Tibial artery (tissue), 4 donors: ENCODE results near the gene RAD51B.
"Not testable (repeated sequence)": the region's sequence is repeated elsewhere in the genome, so short reads cannot be mapped to it uniquely, and the experiment has no call there.

Source experiments
- DNase-seq, 2 donors: peaks; one replicate each; pipeline ENCODE4 v3.0.0-alpha.2; 2019
- H3K27ac ChIP-seq, 2 donors: fragments of 200-600 bp; sonication (generic) in 1 of 2; 1 replicate in 1 of 2; 2 replicates in 1 of 2; pipeline ENCODE4 v1.5.1; 2018 to 2019; ENCODE audit warnings: mild to moderate bottlenecking in 1 of 2
- H3K27me3 ChIP-seq, 2 donors: fragments of 200-600 bp; sonication (generic) in 1 of 2; one replicate each; pipeline versions ENCODE4 v1.5.1 to v1.6.0; 2016 to 2019
- H3K36me3 ChIP-seq, 3 donors: fragments of 200-600 bp; sonication (generic) in 2 of 3; one replicate each; pipeline ENCODE4 v1.5.1; 2016 to 2019; ENCODE audit warnings: mild to moderate bottlenecking in 2 of 3
- H3K4me1 ChIP-seq, 4 donors: fragments of 200-600 bp; sonication (generic) in 2 of 4; 1 replicate in 3 of 4; 2 replicates in 1 of 4; pipeline ENCODE4 v1.5.1; 2016 to 2019
- H3K4me3 ChIP-seq, 2 donors: fragments of 200-600 bp; sonication (generic) in 1 of 2; 1 replicate in 1 of 2; 2 replicates in 1 of 2; pipeline ENCODE4 v1.5.1; 2018 to 2019; ENCODE audit warnings: mild to moderate bottlenecking in 2 of 2
- H3K9me3 ChIP-seq, 3 donors: fragments of 200-600 bp; sonication (generic) in 1 of 3; one replicate each; pipeline ENCODE4 v1.5.1; 2016 to 2019
- intact Hi-C: fragments of 100-400 bp; cut with DNase I; formaldehyde crosslinking; loops from one replicate; pipeline ENCODE4 v1.15.0; 2023; ENCODE audit warnings: low total_unique reads
- TF ChIP-seq, protein P1 (sequence below), 2 experiments: fragments of 200-600 bp in 1 of 2; fragments of 450-650 bp in 1 of 2; IDR thresholded peaks; one replicate each; pipeline ENCODE4 v1.5.1; 2017 to 2019; ENCODE audit warnings: antibody characterized with exemption in 2 of 2, mild to moderate bottlenecking in 1 of 2, moderate library complexity in 1 of 2

Gene RAD51B

DNA sequence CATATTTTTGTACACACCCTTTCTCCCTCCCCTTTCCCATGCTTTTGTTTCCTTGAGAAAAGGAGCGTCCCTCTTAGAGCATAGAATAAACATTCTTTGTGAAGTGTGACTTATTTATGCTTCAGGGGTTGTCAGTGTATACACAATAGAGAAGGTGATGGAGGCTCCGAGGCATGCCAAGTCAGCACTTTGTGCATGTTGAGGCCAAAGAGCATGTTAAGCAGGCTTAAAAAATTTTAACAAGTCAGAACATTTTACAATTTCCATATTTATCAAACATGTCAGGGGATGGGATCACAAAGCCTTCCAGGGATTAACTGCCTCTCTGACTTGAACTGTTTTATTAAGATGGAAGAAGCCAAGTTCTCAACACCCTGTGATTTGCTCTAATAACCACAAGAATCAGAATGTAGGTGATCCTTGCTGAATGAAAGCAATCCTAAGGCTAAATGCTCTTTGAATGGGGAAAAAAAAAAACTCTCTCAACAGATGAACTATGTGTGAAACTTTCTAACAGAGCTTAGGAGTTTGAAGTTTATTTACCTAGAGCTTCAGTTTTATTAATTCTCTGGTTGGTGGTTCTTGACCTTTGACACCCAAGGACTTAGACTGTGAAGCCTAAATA lies 223.1 kb downstream of the RAD51B start:
- Histone ChIP-seq H3K27me3 (no peaks in the 10 kb centered on the region), H3K9me3 (no peaks in the 10 kb centered on the region), H3K4me3 (no peak overlapping the region), H3K36me3 (no peaks in the 10 kb centered on the region), H3K27ac (peak overlapping the region; percentile 67 to 83), H3K4me1 (peaks cover 0 to 59% (median 34%) of the 10 kb centered on the region in 4 donors)
- TF ChIP-seq, protein P1, sequence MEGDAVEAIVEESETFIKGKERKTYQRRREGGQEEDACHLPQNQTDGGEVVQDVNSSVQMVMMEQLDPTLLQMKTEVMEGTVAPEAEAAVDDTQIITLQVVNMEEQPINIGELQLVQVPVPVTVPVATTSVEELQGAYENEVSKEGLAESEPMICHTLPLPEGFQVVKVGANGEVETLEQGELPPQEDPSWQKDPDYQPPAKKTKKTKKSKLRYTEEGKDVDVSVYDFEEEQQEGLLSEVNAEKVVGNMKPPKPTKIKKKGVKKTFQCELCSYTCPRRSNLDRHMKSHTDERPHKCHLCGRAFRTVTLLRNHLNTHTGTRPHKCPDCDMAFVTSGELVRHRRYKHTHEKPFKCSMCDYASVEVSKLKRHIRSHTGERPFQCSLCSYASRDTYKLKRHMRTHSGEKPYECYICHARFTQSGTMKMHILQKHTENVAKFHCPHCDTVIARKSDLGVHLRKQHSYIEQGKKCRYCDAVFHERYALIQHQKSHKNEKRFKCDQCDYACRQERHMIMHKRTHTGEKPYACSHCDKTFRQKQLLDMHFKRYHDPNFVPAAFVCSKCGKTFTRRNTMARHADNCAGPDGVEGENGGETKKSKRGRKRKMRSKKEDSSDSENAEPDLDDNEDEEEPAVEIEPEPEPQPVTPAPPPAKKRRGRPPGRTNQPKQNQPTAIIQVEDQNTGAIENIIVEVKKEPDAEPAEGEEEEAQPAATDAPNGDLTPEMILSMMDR (IDR thresholded peaks at IDR 0.05): no peak
- DNase-seq: no peak
- intact Hi-C loops: no loop called here

DNA sequence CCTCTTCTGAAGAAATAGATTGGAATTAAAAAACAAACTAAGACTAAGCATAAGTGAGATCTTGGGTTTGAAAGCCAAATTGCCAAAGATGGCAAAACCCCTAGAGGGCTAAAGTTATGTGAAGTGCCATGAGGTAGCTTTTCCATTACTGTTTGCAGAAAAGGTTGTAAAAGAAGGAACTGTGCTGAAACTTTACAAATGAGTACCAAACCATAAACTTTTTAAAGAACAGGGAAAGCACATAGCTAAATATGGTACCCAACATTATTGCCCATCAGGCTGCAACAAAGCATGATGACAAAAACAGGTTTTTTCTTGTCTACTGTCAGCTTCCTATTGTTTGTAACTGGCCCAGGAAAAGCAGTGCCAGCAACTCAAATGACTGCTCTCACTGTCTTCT lies 224.2 kb downstream of the RAD51B start:
- Histone ChIP-seq H3K4me3 (no peak overlapping the region), H3K27ac (peak overlapping the region; percentile 67 to 83), H3K27me3 (no peaks in the 10 kb centered on the region), H3K9me3 (no peaks in the 10 kb centered on the region), H3K36me3 (no peaks in the 10 kb centered on the region), H3K4me1 (peaks cover 0 to 62% (median 34%) of the 10 kb centered on the region in 4 donors)
- TF ChIP-seq, protein P1 (IDR thresholded peaks at IDR 0.05): no peak
- no peak for DNase-seq
- intact Hi-C loops: no loop called here

DNA sequence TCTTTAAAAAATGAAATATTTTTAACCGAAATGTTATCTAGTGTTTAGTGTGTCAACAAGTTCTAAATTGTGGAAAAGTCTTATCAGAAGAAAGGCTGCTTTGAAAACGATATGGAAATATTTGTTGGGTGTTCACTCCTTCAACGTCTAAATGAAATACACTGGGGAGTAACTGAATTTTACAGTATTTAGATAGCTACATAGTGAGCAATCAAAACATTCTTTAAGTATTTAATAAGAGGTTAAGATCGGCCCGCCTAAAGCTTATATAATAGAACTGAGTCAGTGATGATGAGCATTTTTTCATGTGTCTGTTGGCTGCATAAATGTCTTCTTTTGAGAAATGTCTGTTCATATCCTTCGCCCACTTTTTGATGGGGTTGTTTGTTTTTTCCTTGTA lies 228.3 kb downstream of the RAD51B start:
- H3K36me3 ChIP-seq: no peaks in the 10 kb centered on the region
- no peak overlapping the region for H3K4me3 ChIP-seq
- no peaks in the 10 kb centered on the region for H3K27me3 ChIP-seq
- intact Hi-C loops: no loop called here
- peaks cover 0 to 43% (median 27%) of the 10 kb centered on the region in 4 donors for H3K4me1 ChIP-seq
- peak overlapping the region; percentile 67 to 83 for H3K27ac ChIP-seq
- H3K9me3 ChIP-seq: no peaks in the 10 kb centered on the region
- TF ChIP-seq, protein P1 (IDR thresholded peaks at IDR 0.05): no peak
- no peak for DNase-seq

DNA sequence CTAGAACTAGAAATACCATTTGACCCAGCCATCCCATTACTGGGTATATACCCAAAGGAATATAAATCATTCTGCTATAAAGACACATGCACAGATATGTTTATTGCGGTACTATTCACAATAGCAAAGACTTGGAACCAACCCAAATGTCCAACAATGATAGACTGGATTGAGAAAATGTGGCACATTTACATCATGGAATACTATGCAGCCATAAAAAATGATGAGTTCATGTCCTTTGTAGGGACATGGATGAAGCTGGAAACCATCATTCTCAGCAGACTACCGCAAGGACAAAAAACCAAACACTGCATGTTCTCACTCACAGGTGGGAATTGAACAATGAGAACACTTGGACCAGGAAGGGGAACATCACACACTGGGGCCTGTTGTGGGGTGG lies 229.2 kb downstream of the RAD51B start:
- peaks cover 0 to 34% (median 19%) of the 10 kb centered on the region in 4 donors for H3K4me1 ChIP-seq
- intact Hi-C loops, H3K4me3 ChIP-seq, DNase-seq, H3K27me3 ChIP-seq, H3K9me3 ChIP-seq, H3K27ac ChIP-seq, H3K36me3 ChIP-seq: not testable (repeated sequence)

DNA sequence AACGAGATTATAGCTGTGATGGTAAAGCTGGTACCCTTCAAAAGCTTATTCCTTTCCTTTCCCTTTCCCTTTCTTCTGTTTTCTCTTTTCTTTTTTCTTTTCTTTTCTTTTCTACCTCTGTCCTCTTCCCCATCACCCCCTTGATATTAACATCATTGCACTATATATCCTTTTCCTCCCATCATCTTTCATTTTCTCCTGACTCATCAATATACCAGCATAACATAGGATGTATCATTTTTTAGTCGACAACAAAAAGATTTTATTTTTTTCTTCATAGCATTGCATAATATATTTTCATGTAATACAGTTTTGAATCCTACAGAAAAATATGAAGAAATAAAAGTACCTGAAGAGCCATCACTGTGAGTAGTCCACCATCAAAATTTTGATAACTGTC lies 230.6 kb downstream of the RAD51B start:
- Histone ChIP-seq H3K27ac (no peak overlapping the region), H3K9me3 (no peaks in the 10 kb centered on the region), H3K4me1 (peaks cover 0 to 21% (median 13%) of the 10 kb centered on the region in 4 donors), H3K27me3 (no peaks in the 10 kb centered on the region), H3K36me3 (no peaks in the 10 kb centered on the region), H3K4me3 (no peak overlapping the region)
- no peak for DNase-seq
- intact Hi-C loops: no loop called here
- TF ChIP-seq, protein P1 (IDR thresholded peaks at IDR 0.05): no peak

DNA sequence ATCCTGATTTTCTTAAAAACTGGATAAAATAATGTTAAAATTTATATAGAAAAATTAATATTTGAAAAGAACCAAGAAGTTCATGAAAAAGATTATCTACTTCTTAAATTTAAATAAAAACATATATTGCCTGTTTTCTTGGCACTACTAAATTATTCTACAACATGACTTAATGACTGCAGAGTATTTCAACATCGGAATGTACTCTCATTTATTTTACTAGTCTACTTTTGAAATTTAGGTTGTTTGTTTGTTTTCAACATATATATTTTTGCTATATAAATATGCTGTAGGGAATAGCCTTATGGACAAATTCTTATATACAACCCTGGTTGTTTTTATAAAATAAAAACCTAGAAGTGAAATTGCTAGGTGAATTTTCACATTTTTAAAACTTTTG lies 231.6 kb downstream of the RAD51B start:
- no peaks in the 10 kb centered on the region for H3K36me3 ChIP-seq
- TF ChIP-seq, protein P1 (IDR thresholded peaks at IDR 0.05): no peak
- no peaks in the 10 kb centered on the region for H3K27me3 ChIP-seq
- H3K27ac ChIP-seq: no peak overlapping the region
- intact Hi-C loops: no loop called here
- H3K9me3 ChIP-seq: no peaks in the 10 kb centered on the region
- no peak overlapping the region for H3K4me3 ChIP-seq
- peaks cover 0 to 11% (median 5%) of the 10 kb centered on the region in 4 donors for H3K4me1 ChIP-seq
- no peak for DNase-seq
